Measurements from ENCODE around the gene CASS4. TPM values are rescaled to one million over a fixed set of nuclear protein-coding genes. Genes with fewer than 3 reads are reported as not detected.

The CASS4 gene
- total RNA-seq, 1 donor from 2014 or later: 2.3 TPM

DNA sequence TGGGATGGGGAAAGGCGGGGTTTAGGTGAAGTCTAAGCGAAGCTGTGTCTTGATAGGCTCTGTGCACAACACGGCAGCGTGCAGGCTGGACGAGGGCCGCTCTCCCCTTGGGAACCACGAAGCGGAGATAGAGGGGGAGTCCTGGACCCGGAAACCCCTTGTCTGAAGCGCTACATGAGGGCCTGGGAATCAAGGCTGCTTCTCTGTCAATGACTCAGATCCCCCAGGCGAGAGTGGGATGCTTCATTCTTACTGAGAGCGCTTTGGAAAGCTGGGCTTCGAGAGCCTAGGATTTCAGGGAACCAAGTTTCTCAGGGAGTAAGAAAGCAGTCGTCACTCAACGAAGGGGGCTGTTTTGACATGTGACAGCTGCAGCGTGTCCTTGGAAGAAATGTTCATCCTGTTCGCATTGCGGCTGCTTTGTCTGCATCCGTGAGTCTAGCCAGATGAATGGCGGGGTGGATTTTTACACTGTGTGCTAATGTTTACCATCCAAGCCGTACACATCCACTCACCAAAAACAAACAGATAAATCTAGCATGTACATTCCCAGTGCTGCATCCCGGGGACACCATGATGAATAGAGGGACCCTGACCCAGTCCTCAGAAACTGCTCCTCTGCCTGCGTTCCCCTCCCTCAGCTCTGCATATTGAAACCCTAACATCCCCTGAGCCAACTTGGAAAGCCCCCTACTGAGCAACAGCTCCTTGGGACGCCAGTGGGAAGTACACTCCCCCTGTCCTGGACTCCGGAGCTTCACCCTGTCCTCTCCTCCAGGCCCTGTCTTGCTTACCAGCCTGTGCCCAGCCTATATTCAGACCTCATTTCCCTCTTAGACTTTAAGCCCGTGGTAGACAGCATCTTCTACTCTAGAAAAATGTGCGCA lies 31.8 kb downstream of the CASS4 start:
- H3K27ac ChIP-seq (ENCODE audit: low read depth, low read length): peak overlapping the region; percentile 5
- TF ChIP-seq EZH2 (IDR thresholded peaks at IDR 0.05; ENCODE audit: insufficient read depth, low read length): no peak
- TF ChIP-seq, protein P1, sequence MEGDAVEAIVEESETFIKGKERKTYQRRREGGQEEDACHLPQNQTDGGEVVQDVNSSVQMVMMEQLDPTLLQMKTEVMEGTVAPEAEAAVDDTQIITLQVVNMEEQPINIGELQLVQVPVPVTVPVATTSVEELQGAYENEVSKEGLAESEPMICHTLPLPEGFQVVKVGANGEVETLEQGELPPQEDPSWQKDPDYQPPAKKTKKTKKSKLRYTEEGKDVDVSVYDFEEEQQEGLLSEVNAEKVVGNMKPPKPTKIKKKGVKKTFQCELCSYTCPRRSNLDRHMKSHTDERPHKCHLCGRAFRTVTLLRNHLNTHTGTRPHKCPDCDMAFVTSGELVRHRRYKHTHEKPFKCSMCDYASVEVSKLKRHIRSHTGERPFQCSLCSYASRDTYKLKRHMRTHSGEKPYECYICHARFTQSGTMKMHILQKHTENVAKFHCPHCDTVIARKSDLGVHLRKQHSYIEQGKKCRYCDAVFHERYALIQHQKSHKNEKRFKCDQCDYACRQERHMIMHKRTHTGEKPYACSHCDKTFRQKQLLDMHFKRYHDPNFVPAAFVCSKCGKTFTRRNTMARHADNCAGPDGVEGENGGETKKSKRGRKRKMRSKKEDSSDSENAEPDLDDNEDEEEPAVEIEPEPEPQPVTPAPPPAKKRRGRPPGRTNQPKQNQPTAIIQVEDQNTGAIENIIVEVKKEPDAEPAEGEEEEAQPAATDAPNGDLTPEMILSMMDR (IDR thresholded peaks at IDR 0.05; ENCODE audit: insufficient read depth, low read depth, low read length): no peak
- FAIRE-seq (no peak), DNase-seq (ENCODE audit: low read depth) (peak; percentile 32)
- peaks cover 7% of the 10 kb centered on the region for H3K27me3 Mint-ChIP-seq (ENCODE audit: low read depth, unreplicated experiment)
- no peaks in the 10 kb centered on the region for H4K20me1 ChIP-seq (ENCODE audit: insufficient read depth, low read length)
- no peak overlapping the region for H3K4me3 Mint-ChIP-seq (ENCODE audit: unreplicated experiment)
- H3K36me3 ChIP-seq (ENCODE audit: insufficient read depth, low read length): no peaks in the 10 kb centered on the region
- no peaks in the 10 kb centered on the region for H3K79me2 ChIP-seq (ENCODE audit: insufficient read depth, low read length)
- peaks cover 2% of the 10 kb centered on the region for H3K36me3 Mint-ChIP-seq (ENCODE audit: low read depth, unreplicated experiment)
- H3K9me3 ChIP-seq (ENCODE audit: insufficient read depth, low read depth, low read length): no peaks in the 10 kb centered on the region
- H3K9ac ChIP-seq (ENCODE audit: low read length): peak overlapping the region; percentile 43
- peaks cover 25% of the 10 kb centered on the region for H3K4me1 ChIP-seq (ENCODE audit: insufficient read depth, low read length)
- H3K4me3 ChIP-seq (ENCODE audit: insufficient read depth, low read depth, low read length): no peak overlapping the region
- H3K4me1 Mint-ChIP-seq (ENCODE audit: low read depth, unreplicated experiment): peaks cover 16% of the 10 kb centered on the region
- H3K27me3 ChIP-seq (ENCODE audit: insufficient read depth, low read length): no peaks in the 10 kb centered on the region
- H3K4me2 ChIP-seq (ENCODE audit: low read length): peak overlapping the region; percentile 20
- peak overlapping the region; percentile 67 for H2AFZ ChIP-seq (ENCODE audit: low read depth, low read length)
- no peaks in the 10 kb centered on the region for H3K9me3 Mint-ChIP-seq (ENCODE audit: unreplicated experiment)
- no peak overlapping the region for H3K27ac Mint-ChIP-seq (ENCODE audit: unreplicated experiment)

DNA sequence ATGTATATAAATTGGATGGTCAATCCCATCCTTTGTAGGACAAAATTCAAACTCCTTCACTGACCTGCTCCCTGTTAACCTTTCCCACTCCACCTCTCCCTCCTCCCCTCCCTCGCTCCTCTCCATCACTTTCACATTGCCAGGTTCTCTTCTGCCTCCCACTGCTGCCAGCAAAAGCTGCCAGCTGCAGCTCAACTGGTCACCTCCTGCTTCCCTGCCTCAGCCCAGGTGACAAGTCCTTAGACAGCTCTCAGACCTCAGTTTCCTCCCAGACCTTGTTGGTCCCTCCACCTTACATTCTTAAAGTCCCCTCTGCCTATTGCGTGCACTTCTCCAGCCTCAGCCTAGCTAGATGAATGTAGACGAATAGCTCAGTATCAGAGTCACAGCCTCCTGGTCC lies 33.1 kb downstream of the CASS4 start:
- no peak overlapping the region for H3K4me3 Mint-ChIP-seq (ENCODE audit: unreplicated experiment)
- no peaks in the 10 kb centered on the region for H3K9me3 ChIP-seq (ENCODE audit: insufficient read depth, low read depth, low read length)
- peaks cover 7% of the 10 kb centered on the region for H3K27me3 Mint-ChIP-seq (ENCODE audit: low read depth, unreplicated experiment)
- H3K4me2 ChIP-seq (ENCODE audit: low read length): no peak overlapping the region
- no peaks in the 10 kb centered on the region for H3K36me3 ChIP-seq (ENCODE audit: insufficient read depth, low read length)
- H3K9me3 Mint-ChIP-seq (ENCODE audit: unreplicated experiment): no peaks in the 10 kb centered on the region
- TF ChIP-seq, protein P1 (IDR thresholded peaks at IDR 0.05; ENCODE audit: insufficient read depth, low read depth, low read length): no peak
- TF ChIP-seq EZH2 (IDR thresholded peaks at IDR 0.05; ENCODE audit: insufficient read depth, low read length): no peak
- H3K27ac Mint-ChIP-seq (ENCODE audit: unreplicated experiment): no peak overlapping the region
- H3K4me1 ChIP-seq (ENCODE audit: insufficient read depth, low read length): peaks cover 13% of the 10 kb centered on the region
- FAIRE-seq (no peak), DNase-seq (ENCODE audit: low read depth) (no peak)
- H3K4me1 Mint-ChIP-seq (ENCODE audit: low read depth, unreplicated experiment): peaks cover 11% of the 10 kb centered on the region
- H3K9ac ChIP-seq (ENCODE audit: low read length): no peak overlapping the region
- H3K4me3 ChIP-seq (ENCODE audit: insufficient read depth, low read depth, low read length): no peak overlapping the region
- H4K20me1 ChIP-seq (ENCODE audit: insufficient read depth, low read length): no peaks in the 10 kb centered on the region
- H3K27ac ChIP-seq (ENCODE audit: low read depth, low read length): no peak overlapping the region
- H3K27me3 ChIP-seq (ENCODE audit: insufficient read depth, low read length): no peaks in the 10 kb centered on the region
- no peak overlapping the region for H2AFZ ChIP-seq (ENCODE audit: low read depth, low read length)
- peaks cover 2% of the 10 kb centered on the region for H3K36me3 Mint-ChIP-seq (ENCODE audit: low read depth, unreplicated experiment)
- no peaks in the 10 kb centered on the region for H3K79me2 ChIP-seq (ENCODE audit: insufficient read depth, low read length)

DNA sequence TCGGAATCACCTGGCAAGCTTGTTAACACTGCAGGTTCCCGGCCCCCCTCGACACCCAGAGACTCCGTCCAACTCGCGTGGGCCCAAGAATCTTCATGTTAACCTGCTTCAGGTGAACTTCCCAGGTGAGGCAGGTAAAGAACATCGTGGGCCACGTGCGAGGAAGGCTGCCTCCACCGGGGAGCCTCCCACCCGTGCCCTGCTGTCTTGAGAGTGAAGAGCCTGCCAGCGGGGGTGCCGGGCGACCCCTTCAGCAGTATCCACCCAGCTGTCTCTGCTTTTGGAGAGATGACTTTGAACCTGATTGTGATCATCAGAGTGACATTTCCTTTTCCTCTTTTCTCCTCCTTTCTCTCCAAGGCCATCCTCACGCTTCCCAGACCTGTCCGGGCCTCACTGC lies 33.5 kb downstream of the CASS4 start:
- no peak for FAIRE-seq

More for the DNA sequence above, 33.5 kb downstream of the CASS4 start:
- no peak overlapping the region for H3K4me2 ChIP-seq (ENCODE audit: low read length)
- peaks cover 9% of the 10 kb centered on the region for H3K4me1 ChIP-seq (ENCODE audit: insufficient read depth, low read length)
- Mint-ChIP-seq H3K4me1 (ENCODE audit: low read depth, unreplicated experiment) (peaks cover 7% of the 10 kb centered on the region), H3K27me3 (ENCODE audit: low read depth, unreplicated experiment) (peaks cover 7% of the 10 kb centered on the region), H3K9me3 (ENCODE audit: unreplicated experiment) (no peaks in the 10 kb centered on the region), H3K36me3 (ENCODE audit: low read depth, unreplicated experiment) (peaks cover 2% of the 10 kb centered on the region), H3K27ac (ENCODE audit: unreplicated experiment) (no peak overlapping the region), H3K4me3 (ENCODE audit: unreplicated experiment) (no peak overlapping the region)
- H3K27ac ChIP-seq (ENCODE audit: low read depth, low read length): no peak overlapping the region
- no peaks in the 10 kb centered on the region for H4K20me1 ChIP-seq (ENCODE audit: insufficient read depth, low read length)
- H3K79me2 ChIP-seq (ENCODE audit: insufficient read depth, low read length): no peaks in the 10 kb centered on the region
- DNase-seq (ENCODE audit: low read depth): no peak
- no peaks in the 10 kb centered on the region for H3K9me3 ChIP-seq (ENCODE audit: insufficient read depth, low read depth, low read length)
- TF ChIP-seq EZH2 (IDR thresholded peaks at IDR 0.05; ENCODE audit: insufficient read depth, low read length): no peak
- TF ChIP-seq, protein P1 (IDR thresholded peaks at IDR 0.05; ENCODE audit: insufficient read depth, low read depth, low read length): no peak
- H3K27me3 ChIP-seq (ENCODE audit: insufficient read depth, low read length): no peaks in the 10 kb centered on the region
- H3K36me3 ChIP-seq (ENCODE audit: insufficient read depth, low read length): no peaks in the 10 kb centered on the region
- no peak overlapping the region for H3K4me3 ChIP-seq (ENCODE audit: insufficient read depth, low read depth, low read length)
- H2AFZ ChIP-seq (ENCODE audit: low read depth, low read length): no peak overlapping the region
- no peak overlapping the region for H3K9ac ChIP-seq (ENCODE audit: low read length)

Measured in astrocyte (in vitro differentiated cells and primary cell).